Ascending aorta (tissue), 2 donors: Measurements from ENCODE around the gene PANK2. TPM values are rescaled to one million over a fixed set of nuclear protein-coding genes. Genes with fewer than 3 reads are reported as not detected.
A peak's percentile ranks its signal among the peaks of the same experiment; 100 is the strongest.
"Not testable (repeated sequence)": the region's sequence is repeated elsewhere in the genome, so short reads cannot be mapped to it uniquely, and the experiment has no call there.

Experiments
- DNase-seq, 2 donors: peaks; one replicate each; pipeline ENCODE4 v3.0.0-alpha.2; 2019; ENCODE audit warnings: low spot score in 2 of 2
- H3K27ac ChIP-seq, 2 donors: fragments of 200-600 bp; sonication (generic); one replicate each; pipeline ENCODE4 v1.5.1; 2016 to 2017; ENCODE audit warnings: mild to moderate bottlenecking in 1 of 2
- H3K27me3 ChIP-seq: fragments of 200-600 bp; sonication (generic); one replicate; pipeline ENCODE4 v1.5.1; 2017
- H3K36me3 ChIP-seq, 2 donors: fragments of 200-600 bp; sonication (generic); one replicate each; pipeline ENCODE4 v1.5.1; 2016
- H3K4me1 ChIP-seq, 2 donors: fragments of 200-600 bp; sonication (generic); one replicate each; pipeline ENCODE4 v1.5.1; 2016 to 2017; ENCODE audit warnings: mild to moderate bottlenecking in 1 of 2
- H3K4me3 ChIP-seq, 2 donors: fragments of 200-600 bp; sonication (generic); one replicate each; pipeline ENCODE4 v1.5.1; 2016 to 2017; ENCODE audit warnings: mild to moderate bottlenecking in 1 of 2
- H3K9me3 ChIP-seq, 2 donors: fragments of 200-600 bp; sonication (generic); one replicate each; pipeline ENCODE4 v1.5.1; 2016
- intact Hi-C: fragments of 100-400 bp; cut with DNase I; formaldehyde crosslinking; loops from one replicate; pipeline ENCODE4 v1.15.1; 2023
- total RNA-seq: library from RNA; depleted of rRNA; stranded (reverse); fragments of >200 nt; gene quantifications from one replicate; pipeline ENCODE4 v1.1.0, GENCODE V29; 2016
- TF ChIP-seq, protein P1 (sequence below), 3 experiments: fragments of 200-600 bp in 2 of 3; fragments of 450-650 bp in 1 of 3; sonication (generic) in 2 of 3; IDR thresholded peaks; one replicate each; pipeline ENCODE4 v1.5.1; 2016 to 2019; ENCODE audit warnings: antibody characterized with exemption in 3 of 3, mild to moderate bottlenecking in 1 of 3, moderate library complexity in 1 of 3

The PANK2 gene
- 81.1 TPM for total RNA-seq

DNA sequence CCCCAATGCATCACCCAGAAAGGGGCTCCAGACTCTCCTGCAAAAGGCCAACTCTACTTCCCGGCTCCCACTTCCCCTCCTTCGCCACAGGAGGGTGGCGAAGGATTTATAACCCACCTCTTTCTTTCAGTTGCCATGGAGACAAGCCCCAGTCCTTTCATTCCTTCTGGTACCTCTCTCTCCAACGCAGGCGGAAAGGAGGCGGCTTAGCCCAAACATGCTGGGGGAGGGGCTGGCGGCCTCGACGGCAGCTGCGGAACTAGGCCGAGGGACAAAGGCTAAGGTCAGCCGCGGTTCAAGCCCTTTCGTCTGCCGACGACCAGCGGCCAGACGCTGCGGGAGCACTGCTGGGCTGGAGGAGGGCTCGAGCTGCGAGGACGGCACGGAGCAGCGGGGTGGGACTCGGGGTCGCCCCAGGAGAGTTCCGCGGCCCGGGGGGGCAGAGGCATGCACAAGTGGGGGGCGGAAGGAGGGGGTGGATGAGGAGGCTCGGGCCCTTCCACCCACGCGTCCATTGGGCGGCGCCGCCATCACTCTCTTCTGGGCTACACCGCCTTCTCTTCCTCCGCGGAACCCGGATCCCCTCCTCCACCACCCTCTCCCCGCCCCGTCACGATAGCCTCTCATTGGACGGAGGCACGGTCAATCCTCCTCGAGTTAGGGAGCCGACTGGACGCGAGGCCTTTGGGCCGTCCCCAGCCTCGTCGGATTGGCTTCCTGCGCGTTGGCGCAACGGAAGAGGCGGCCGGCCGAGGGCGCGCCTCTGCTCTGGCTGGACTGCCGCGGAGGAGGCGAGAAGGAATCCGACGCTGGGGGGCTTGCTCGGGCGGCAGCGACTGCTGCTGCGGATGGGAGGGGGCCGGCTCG, at the start of gene PANK2:
Gene PANK2, plus strand, starts transcription at position 766 of the 867 bp plus-strand sequence.
- peak within 1 kb of the TSS; percentile 97 to 99 for H3K4me3 ChIP-seq
- intact Hi-C loops, result loop anchor here (1.0 to 2.0 kb wide), 4 partner anchors 44 to 196 kb away; partner anchors contain the start of genes AP5S1 and RNF24

DNA sequence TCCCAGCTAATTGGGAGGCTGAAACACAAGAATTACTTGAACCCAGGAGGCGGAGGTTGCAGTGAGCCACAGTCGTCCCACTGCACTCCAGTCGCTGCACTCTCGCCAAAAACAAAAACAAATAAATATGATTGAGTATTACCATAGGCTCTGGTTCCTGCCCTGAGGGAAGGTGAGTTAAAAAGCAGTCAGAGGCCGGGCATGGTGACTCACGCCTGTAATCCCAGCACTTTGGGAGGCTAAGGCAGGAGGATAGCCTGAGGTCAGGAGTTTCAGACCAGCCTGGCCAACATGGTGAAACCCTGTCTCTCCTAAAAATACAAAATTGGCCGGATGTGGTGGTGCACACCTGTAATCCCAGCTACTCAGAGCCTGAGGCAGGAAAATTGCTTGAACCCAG, 49.0 kb upstream of the PANK2 start:
- intact Hi-C loops, result not testable (repeated sequence)

More for the DNA sequence above, at the start of gene PANK2:
- DNase-seq, result peak; percentile 98 to 100
- Histone ChIP-seq H3K4me1 (peaks cover 4 to 30% of the 10 kb centered on the region in 2 donors), H3K9me3 (no peaks in the 10 kb centered on the region), H3K27ac (peak within 1 kb of the TSS; percentile 96 to 99), H3K27me3 (no peaks in the 10 kb centered on the region), H3K36me3 (no peaks in the 10 kb centered on the region)
- TF ChIP-seq, protein P1, sequence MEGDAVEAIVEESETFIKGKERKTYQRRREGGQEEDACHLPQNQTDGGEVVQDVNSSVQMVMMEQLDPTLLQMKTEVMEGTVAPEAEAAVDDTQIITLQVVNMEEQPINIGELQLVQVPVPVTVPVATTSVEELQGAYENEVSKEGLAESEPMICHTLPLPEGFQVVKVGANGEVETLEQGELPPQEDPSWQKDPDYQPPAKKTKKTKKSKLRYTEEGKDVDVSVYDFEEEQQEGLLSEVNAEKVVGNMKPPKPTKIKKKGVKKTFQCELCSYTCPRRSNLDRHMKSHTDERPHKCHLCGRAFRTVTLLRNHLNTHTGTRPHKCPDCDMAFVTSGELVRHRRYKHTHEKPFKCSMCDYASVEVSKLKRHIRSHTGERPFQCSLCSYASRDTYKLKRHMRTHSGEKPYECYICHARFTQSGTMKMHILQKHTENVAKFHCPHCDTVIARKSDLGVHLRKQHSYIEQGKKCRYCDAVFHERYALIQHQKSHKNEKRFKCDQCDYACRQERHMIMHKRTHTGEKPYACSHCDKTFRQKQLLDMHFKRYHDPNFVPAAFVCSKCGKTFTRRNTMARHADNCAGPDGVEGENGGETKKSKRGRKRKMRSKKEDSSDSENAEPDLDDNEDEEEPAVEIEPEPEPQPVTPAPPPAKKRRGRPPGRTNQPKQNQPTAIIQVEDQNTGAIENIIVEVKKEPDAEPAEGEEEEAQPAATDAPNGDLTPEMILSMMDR (IDR thresholded peaks at IDR 0.05), result peak; percentile 64 to 69 (median 67)

DNA sequence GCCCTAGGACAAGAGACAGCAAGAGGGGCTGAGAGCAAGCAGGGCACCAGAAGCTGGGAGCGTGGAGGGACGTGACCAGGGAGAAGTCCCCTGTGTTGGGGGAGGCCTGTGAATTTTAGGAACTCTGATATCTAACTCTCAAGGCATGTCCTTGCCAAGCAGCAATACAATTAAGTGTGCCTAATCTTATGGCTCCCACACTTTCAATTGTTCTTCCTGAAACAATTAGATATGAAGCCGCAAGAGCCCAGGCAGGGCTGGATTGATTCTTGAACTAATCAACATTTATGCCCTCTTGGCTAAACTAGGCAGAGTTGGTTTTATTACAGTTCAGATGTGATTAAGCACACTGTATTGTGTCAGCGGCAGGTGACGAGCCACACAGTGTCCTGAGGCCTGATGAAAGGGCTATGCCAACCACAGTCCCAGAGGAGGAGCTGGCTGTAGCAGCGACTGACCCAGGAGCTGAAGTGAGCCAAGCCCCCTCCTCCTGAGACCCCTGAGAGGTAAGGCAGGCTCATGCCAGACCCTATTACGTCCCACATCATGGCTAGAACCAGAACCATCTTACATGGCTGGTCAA, 46.7 kb upstream of the PANK2 start:
- H3K9me3 ChIP-seq, result no peaks in the 10 kb centered on the region
- intact Hi-C loops, result no loop called here
- TF ChIP-seq, protein P1 (IDR thresholded peaks at IDR 0.05), result no peak

More for the DNA sequence above, 49.0 kb upstream of the PANK2 start:
- not testable (repeated sequence) for DNase-seq, H3K27me3 ChIP-seq, H3K4me3 ChIP-seq, H3K27ac ChIP-seq, H3K36me3 ChIP-seq, H3K9me3 ChIP-seq, H3K4me1 ChIP-seq

DNA sequence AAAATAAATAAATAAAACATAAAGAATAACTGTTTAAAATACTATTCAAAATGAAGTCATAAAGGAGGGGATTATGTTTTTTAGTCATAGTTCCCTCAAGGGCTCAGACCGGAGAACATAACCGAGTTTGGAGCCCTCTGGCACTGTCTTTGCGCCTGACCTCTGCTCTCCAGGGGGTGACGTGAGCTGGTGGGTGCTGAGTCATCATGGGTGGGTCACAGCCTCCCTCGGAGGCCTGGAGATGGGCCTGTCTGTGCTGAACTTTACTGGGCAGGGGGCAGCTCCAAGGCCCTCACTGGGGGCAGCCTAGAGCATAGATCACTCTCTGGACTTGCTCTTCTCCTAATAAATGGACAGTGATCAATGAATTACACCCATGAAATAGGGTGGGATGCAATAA, 45.7 kb upstream of the PANK2 start:
- Histone ChIP-seq H3K36me3 (no peaks in the 10 kb centered on the region), H3K27ac (no peak overlapping the region), H3K4me3 (no peak overlapping the region), H3K9me3 (no peaks in the 10 kb centered on the region), H3K27me3 (no peaks in the 10 kb centered on the region), H3K4me1 (peaks cover 6 to 15% of the 10 kb centered on the region in 2 donors)
- TF ChIP-seq, protein P1 (IDR thresholded peaks at IDR 0.05), result no peak
- no peak for DNase-seq
- intact Hi-C loops, result no loop called here

More for the DNA sequence above, 46.7 kb upstream of the PANK2 start:
- no peaks in the 10 kb centered on the region for H3K36me3 ChIP-seq
- H3K4me3 ChIP-seq, result no peak overlapping the region
- H3K27me3 ChIP-seq, result no peaks in the 10 kb centered on the region
- no peak overlapping the region for H3K27ac ChIP-seq
- H3K4me1 ChIP-seq, result peaks cover under 1 to 7% of the 10 kb centered on the region in 2 donors
- DNase-seq, result no peak

DNA sequence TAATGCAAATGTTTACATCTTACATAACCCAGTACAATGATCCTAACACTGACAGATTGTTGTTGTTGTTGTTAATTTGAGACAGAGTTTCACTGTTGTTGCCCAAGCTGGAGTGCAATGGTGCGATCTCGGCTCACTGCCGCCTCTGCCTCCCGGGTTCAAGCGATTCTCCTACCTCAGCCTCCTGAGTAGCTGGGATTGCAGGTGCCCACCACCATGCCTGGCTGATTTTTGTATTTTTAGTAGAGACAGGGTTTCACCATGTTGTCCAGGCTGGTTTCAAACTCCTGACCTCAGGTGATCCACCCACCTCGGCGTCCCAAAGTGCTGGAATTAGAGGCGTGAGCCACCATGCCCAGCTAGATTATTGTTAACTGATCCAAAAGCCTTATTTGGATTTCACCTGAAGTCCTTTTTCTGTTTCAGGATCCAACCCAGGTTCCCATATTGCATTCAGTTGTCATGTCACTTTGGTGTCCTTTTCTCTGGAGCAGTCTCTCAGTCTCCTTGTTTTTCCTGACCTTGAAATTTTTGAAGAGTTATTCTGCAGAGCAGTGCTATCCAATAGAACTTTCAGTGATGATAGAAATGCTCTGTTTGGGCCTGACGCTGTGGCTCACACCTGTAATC, 45.1 kb upstream of the PANK2 start:
- H3K27ac ChIP-seq, H3K36me3 ChIP-seq, H3K9me3 ChIP-seq, intact Hi-C loops, H3K4me3 ChIP-seq, H3K27me3 ChIP-seq, DNase-seq: not testable (repeated sequence)
- H3K4me1 ChIP-seq, result peaks cover 6 to 15% of the 10 kb centered on the region in 2 donors

DNA sequence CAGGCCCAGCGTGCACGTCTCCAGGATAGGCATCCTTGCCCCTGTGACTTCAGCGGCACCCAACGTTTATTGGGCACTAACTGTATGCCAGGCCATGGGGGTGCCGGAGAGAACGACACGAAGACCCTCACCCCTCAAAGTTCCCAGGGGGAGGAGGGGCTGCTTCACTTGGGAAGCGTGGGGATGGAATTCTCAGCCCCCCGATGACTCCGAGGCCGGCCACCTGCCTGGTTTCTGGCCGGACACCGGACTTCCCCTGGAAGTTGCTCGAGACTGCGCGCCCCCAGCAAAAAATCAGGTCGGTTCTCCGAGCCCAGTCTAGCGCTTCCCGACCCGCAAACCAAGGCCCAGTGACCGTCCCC, 42.8 kb upstream of the PANK2 start:
- H3K9me3 ChIP-seq, result no peaks in the 10 kb centered on the region
- H3K36me3 ChIP-seq, result no peaks in the 10 kb centered on the region
- peak overlapping the region; percentile 93 to 94 for H3K27ac ChIP-seq
- no peak for DNase-seq
- intact Hi-C loops, result loop anchor here (1.0 to 5.0 kb wide), 3 partner anchors 26 to 164 kb away; partner anchors contain the start of genes ADAM33, AP5S1 and CENPB
- H3K4me3 ChIP-seq, result peak overlapping the region; percentile 89 to 98
- H3K4me1 ChIP-seq, result peaks cover 6 to 15% of the 10 kb centered on the region in 2 donors
- H3K27me3 ChIP-seq, result no peaks in the 10 kb centered on the region
- TF ChIP-seq, protein P1 (IDR thresholded peaks at IDR 0.05), result no peak
